ENCODE measurements around the gene CDK14.

CDK14 gene

GRCh38 chr7:90948085-90948484 is 352.0 kb downstream of the CDK14 start:
- Histone ChIP-seq H4K20me1 (ENCODE audit: insufficient read depth, low read length) (no peaks in the 10 kb centered on the region), H3K27me3 (ENCODE audit: insufficient read depth, low read length, poor library complexity) (no peaks in the 10 kb centered on the region), H3K9me3 (ENCODE audit: insufficient read depth, low read length, severe bottlenecking) (no peaks in the 10 kb centered on the region), H3K4me1 (ENCODE audit: insufficient read depth, low read length) (no peaks in the 10 kb centered on the region), H3K27ac (ENCODE audit: low read length) (no peak overlapping the region), H2AFZ (ENCODE audit: low read depth, low read length) (no peak overlapping the region), H3K36me3 (ENCODE audit: insufficient read depth, low read length) (no peaks in the 10 kb centered on the region), H3K4me3 (ENCODE audit: low read depth in 1 of 2, low read length in 2 of 2) (no peak overlapping the region), H3K9ac (ENCODE audit: low read depth, low read length) (no peak overlapping the region), H3K79me2 (ENCODE audit: insufficient read depth, low read length) (no peaks in the 10 kb centered on the region), H3K4me2 (ENCODE audit: insufficient read depth, low read length) (no peak overlapping the region)
- ATAC-seq (ENCODE audit: insufficient read depth, low read depth) = no peak
- no peak for TF ChIP-seq EZH2 (IDR thresholded peaks at IDR 0.05; ENCODE audit: borderline replicate concordance, low read depth, low read length, severe bottlenecking)
- TF ChIP-seq CTCF (IDR thresholded peaks at IDR 0.05; ENCODE audit: borderline replicate concordance, extremely low read depth, low read length, poor library complexity, severe bottlenecking) = no peak
- no peak for DNase-seq

- no peaks in the 10 kb centered on the region for H3K79me2 ChIP-seq (ENCODE audit: insufficient read depth, low read length)
- H2AFZ ChIP-seq (ENCODE audit: low read depth, low read length) = no peak overlapping the region
- H4K20me1 ChIP-seq (ENCODE audit: insufficient read depth, low read length) = no peaks in the 10 kb centered on the region
- no peak for TF ChIP-seq CTCF (IDR thresholded peaks at IDR 0.05; ENCODE audit: borderline replicate concordance, extremely low read depth, low read length, poor library complexity, severe bottlenecking)
- no peak for TF ChIP-seq EZH2 (IDR thresholded peaks at IDR 0.05; ENCODE audit: borderline replicate concordance, low read depth, low read length, severe bottlenecking)
- H3K36me3 ChIP-seq (ENCODE audit: insufficient read depth, low read length) = no peaks in the 10 kb centered on the region
- no peak overlapping the region for H3K27ac ChIP-seq (ENCODE audit: low read length)
- no peaks in the 10 kb centered on the region for H3K4me1 ChIP-seq (ENCODE audit: insufficient read depth, low read length)
- no peak overlapping the region for H3K4me3 ChIP-seq (ENCODE audit: low read depth in 1 of 2, low read length in 2 of 2)
- DNase-seq (no peak), ATAC-seq (ENCODE audit: insufficient read depth, low read depth) (no peak)
- H3K9ac ChIP-seq (ENCODE audit: low read depth, low read length) = no peak overlapping the region
- H3K4me2 ChIP-seq (ENCODE audit: insufficient read depth, low read length) = no peak overlapping the region
- no peaks in the 10 kb centered on the region for H3K9me3 ChIP-seq (ENCODE audit: insufficient read depth, low read length, severe bottlenecking)
- no peaks in the 10 kb centered on the region for H3K27me3 ChIP-seq (ENCODE audit: insufficient read depth, low read length, poor library complexity)
These were observed 355.1 kb downstream of the CDK14 start for GRCh38 chr7:90951229-90951628.

- Histone ChIP-seq H3K79me2 (ENCODE audit: insufficient read depth, low read length) (no peaks in the 10 kb centered on the region), H3K36me3 (ENCODE audit: insufficient read depth, low read length) (no peaks in the 10 kb centered on the region), H3K4me2 (ENCODE audit: insufficient read depth, low read length) (no peak overlapping the region), H3K9me3 (ENCODE audit: insufficient read depth, low read length, severe bottlenecking) (no peaks in the 10 kb centered on the region), H2AFZ (ENCODE audit: low read depth, low read length) (no peak overlapping the region), H3K4me3 (ENCODE audit: low read depth in 1 of 2, low read length in 2 of 2) (no peak overlapping the region), H4K20me1 (ENCODE audit: insufficient read depth, low read length) (no peaks in the 10 kb centered on the region), H3K9ac (ENCODE audit: low read depth, low read length) (no peak overlapping the region), H3K27ac (ENCODE audit: low read length) (no peak overlapping the region), H3K27me3 (ENCODE audit: insufficient read depth, low read length, poor library complexity) (no peaks in the 10 kb centered on the region), H3K4me1 (ENCODE audit: insufficient read depth, low read length) (no peaks in the 10 kb centered on the region)
- TF ChIP-seq CTCF (IDR thresholded peaks at IDR 0.05; ENCODE audit: borderline replicate concordance, extremely low read depth, low read length, poor library complexity, severe bottlenecking) = no peak
- no peak for TF ChIP-seq EZH2 (IDR thresholded peaks at IDR 0.05; ENCODE audit: borderline replicate concordance, low read depth, low read length, severe bottlenecking)
- ATAC-seq (ENCODE audit: insufficient read depth, low read depth) = no peak
- DNase-seq = no peak
These were observed 356.1 kb downstream of the CDK14 start for GRCh38 chr7:90951986-90952954.

All from DND-41 (cell line).